SK-N-MC (cell line): ENCODE data around the gene TBRG4.

Experiments used
- EZH2 ChIP-seq: fragments of 200-600 bp; sonication (generic); IDR thresholded peaks from one replicate; pipeline ENCODE4 v1.6.1; 2017; ENCODE audit warnings: antibody characterized with exemption
- FOXP2 ChIP-seq: optimal IDR thresholded peaks from 2 replicates; pipeline ENCODE3; 2011; ENCODE audit warnings: mild to moderate bottlenecking, moderate library complexity; ENCODE audit not compliant: insufficient read depth; ENCODE audit errors: extremely low read length, control extremely low read depth
- POLR2AphosphoS5 ChIP-seq: IDR thresholded peaks from 2 replicates; pipeline ENCODE4 v1.6.1; 2012; ENCODE audit warnings: mild to moderate bottlenecking, low read depth, low read length, borderline replicate concordance

- no peak for TF ChIP-seq EZH2
- no peak for TF ChIP-seq POLR2AphosphoS5
- TF ChIP-seq FOXP2, result no peak
These were observed 56.5 kb downstream of the TBRG4 start for GRCh38 chr7:45055016-45055415.
